ENCODE data around the gene KCTD20. TPM values are rescaled to one million over a fixed set of nuclear protein-coding genes. Genes with fewer than 3 reads are reported as not detected.
"Not testable (repeated sequence)": the region's sequence is repeated elsewhere in the genome, so short reads cannot be mapped to it uniquely, and the experiment has no call there.

KCTD20 gene
- total RNA-seq, 1 donor from 2014 or later = 89.1 TPM

GRCh38 chr6:36469148-36469661, 26.4 kb downstream of the KCTD20 start:
- Mint-ChIP-seq H3K9me3 (ENCODE audit: low read depth) (no peaks in the 10 kb centered on the region), H3K4me3 (ENCODE audit: unreplicated experiment) (no peak overlapping the region), H3K27ac (ENCODE audit: unreplicated experiment) (no peak overlapping the region), H3K4me1 (ENCODE audit: low read depth) (peaks cover 20% of the 10 kb centered on the region), H3K27me3 (ENCODE audit: low read depth) (no peaks in the 10 kb centered on the region), H3K36me3 (ENCODE audit: low read depth) (peaks cover 6% of the 10 kb centered on the region)
- TF ChIP-seq CTCF (IDR thresholded peaks at IDR 0.05) = no peak
- DNase-seq (ENCODE audit: low spot score) = no peak

GRCh38 chr6:36469946-36470345, 27.1 kb downstream of the KCTD20 start:
- Mint-ChIP-seq H3K9me3 (ENCODE audit: low read depth) (no peaks in the 10 kb centered on the region), H3K4me1 (ENCODE audit: low read depth) (peaks cover 21% of the 10 kb centered on the region), H3K4me3 (ENCODE audit: unreplicated experiment) (no peak overlapping the region), H3K36me3 (ENCODE audit: low read depth) (peaks cover 9% of the 10 kb centered on the region), H3K27ac (ENCODE audit: unreplicated experiment) (no peak overlapping the region), H3K27me3 (ENCODE audit: low read depth) (no peaks in the 10 kb centered on the region)
- no peak for TF ChIP-seq CTCF (IDR thresholded peaks at IDR 0.05)
- DNase-seq (ENCODE audit: low spot score) = no peak

GRCh38 chr6:36478051-36478526, 35.3 kb downstream of the KCTD20 start:
- no peak overlapping the region for H3K4me3 Mint-ChIP-seq (ENCODE audit: unreplicated experiment)
- DNase-seq (ENCODE audit: low spot score) = no peak
- H3K36me3 Mint-ChIP-seq (ENCODE audit: low read depth) = peaks cover 17% of the 10 kb centered on the region
- H3K9me3 Mint-ChIP-seq (ENCODE audit: low read depth) = no peaks in the 10 kb centered on the region
- peak overlapping the region; percentile 29 for H3K27ac Mint-ChIP-seq (ENCODE audit: unreplicated experiment)
- peaks cover 23% of the 10 kb centered on the region for H3K4me1 Mint-ChIP-seq (ENCODE audit: low read depth)
- no peaks in the 10 kb centered on the region for H3K27me3 Mint-ChIP-seq (ENCODE audit: low read depth)
- TF ChIP-seq CTCF (IDR thresholded peaks at IDR 0.05) = no peak

- no peaks in the 10 kb centered on the region for H3K9me3 Mint-ChIP-seq (ENCODE audit: low read depth)
- no peak for TF ChIP-seq CTCF (IDR thresholded peaks at IDR 0.05)
These were observed 36.5 kb downstream of the KCTD20 start for GRCh38 chr6:36479256-36479655.

GRCh38 chr6:36483326-36483725, 40.5 kb downstream of the KCTD20 start:
- not testable (repeated sequence) for H3K9me3 Mint-ChIP-seq (ENCODE audit: low read depth); H3K27ac Mint-ChIP-seq (ENCODE audit: unreplicated experiment); H3K4me3 Mint-ChIP-seq (ENCODE audit: unreplicated experiment); DNase-seq (ENCODE audit: low spot score); H3K27me3 Mint-ChIP-seq (ENCODE audit: low read depth)
- Mint-ChIP-seq H3K36me3 (ENCODE audit: low read depth) (peaks cover 40% of the 10 kb centered on the region), H3K4me1 (ENCODE audit: low read depth) (peaks cover 15% of the 10 kb centered on the region)

More at GRCh38 chr6:36479256-36479655, 36.5 kb downstream of the KCTD20 start:
- Mint-ChIP-seq H3K36me3 (ENCODE audit: low read depth) (peaks cover 19% of the 10 kb centered on the region), H3K4me1 (ENCODE audit: low read depth) (peaks cover 19% of the 10 kb centered on the region), H3K27ac (ENCODE audit: unreplicated experiment) (no peak overlapping the region), H3K4me3 (ENCODE audit: unreplicated experiment) (no peak overlapping the region), H3K27me3 (ENCODE audit: low read depth) (no peaks in the 10 kb centered on the region)
- no peak for DNase-seq (ENCODE audit: low spot score)

GRCh38 chr6:36484736-36485135, 41.9 kb downstream of the KCTD20 start:
- Mint-ChIP-seq H3K9me3 (ENCODE audit: low read depth) (no peaks in the 10 kb centered on the region), H3K27ac (ENCODE audit: unreplicated experiment) (no peak overlapping the region), H3K27me3 (ENCODE audit: low read depth) (no peaks in the 10 kb centered on the region), H3K4me3 (ENCODE audit: unreplicated experiment) (no peak overlapping the region), H3K4me1 (ENCODE audit: low read depth) (peaks cover 25% of the 10 kb centered on the region), H3K36me3 (ENCODE audit: low read depth) (peaks cover 40% of the 10 kb centered on the region)
- DNase-seq (ENCODE audit: low spot score) = no peak
- no peak for TF ChIP-seq CTCF (IDR thresholded peaks at IDR 0.05)

All from chondrocyte (in vitro differentiated cells).